Measurements from ENCODE around the gene PABPC1L. TPM values are rescaled to one million over a fixed set of nuclear protein-coding genes. Genes with fewer than 3 reads are reported as not detected.

The PABPC1L gene
- total and polyA plus RNA-seq, 2 donors (not counting 1 experiment from before 2014, with no cell fraction given) = 105 to 295 TPM

GRCh38 chr20:44912189-44912588 lies 2.3 kb downstream of the PABPC1L start:
- no peak overlapping the region for H3K27ac Mint-ChIP-seq
- H3K36me3 ChIP-seq (replicated peaks in 1 of 2; ENCODE audit: control extremely low read depth in 1 of 2, control insufficient read depth in 1 of 2, extremely low read depth in 1 of 2, insufficient read depth in 2 of 2, low read length in 1 of 2) = peaks cover 0 to 27% of the 10 kb centered on the region in 2 experiments
- no peaks in the 10 kb centered on the region for H3K9me3 ChIP-seq (ENCODE audit: control extremely low read depth in 1 of 3, control insufficient read depth in 2 of 3, insufficient read depth in 1 of 3, low read length in 2 of 3)
- H3K4me1 ChIP-seq (ENCODE audit: control insufficient read depth in 2 of 2, insufficient read depth in 2 of 2, low read length in 2 of 2) = peaks cover 13 to 18% of the 10 kb centered on the region in 2 donors
- H4K20me1 ChIP-seq (ENCODE audit: control insufficient read depth, insufficient read depth, low read length, poor library complexity, severe bottlenecking) = peaks cover under 1% of the 10 kb centered on the region
- no peaks in the 10 kb centered on the region for H3K27me3 ChIP-seq (replicated peaks in 1 of 4; ENCODE audit: control extremely low read depth in 1 of 4, control insufficient read depth in 3 of 4, insufficient read depth in 4 of 4, low read length in 3 of 4)
- peaks cover 24% of the 10 kb centered on the region for H3K4me1 Mint-ChIP-seq
- H3K27me3 Mint-ChIP-seq = no peaks in the 10 kb centered on the region
- TF ChIP-seq EZH2 (IDR thresholded peaks at IDR 0.05; ENCODE audit: borderline replicate concordance, insufficient read depth, low read depth, low read length, poor library complexity, severe bottlenecking) (no peak), CTCF (IDR thresholded peaks at IDR 0.05) (no peak)
- peaks cover 14% of the 10 kb centered on the region for H3K79me2 ChIP-seq (ENCODE audit: control insufficient read depth, insufficient read depth, low read length)
- H3K9me3 Mint-ChIP-seq (ENCODE audit: insufficient read depth) = no peaks in the 10 kb centered on the region
- no peak overlapping the region for H3K27ac ChIP-seq (ENCODE audit: low read length in 2 of 2)
- no peak overlapping the region for H3K4me2 ChIP-seq (replicated peaks; ENCODE audit: low read depth, low read length, poor library complexity, severe bottlenecking)
- CTCF ChIA-PET = interaction anchor here (1.1 kb wide), 1 partner anchor 27 kb away, joined by 3 read pairs; the partner anchor contains the start of gene YWHAB
- H3K9ac ChIP-seq (ENCODE audit: low read length) = no peak overlapping the region
- ATAC-seq (ENCODE audit: low read depth) (no peak), DNase-seq (no peak)
- no peak overlapping the region for H3K4me3 Mint-ChIP-seq
- H3K4me3 ChIP-seq (ENCODE audit: control extremely low read depth in 1 of 5, extremely low read depth in 1 of 5, insufficient read depth in 1 of 5, low read depth in 2 of 5, low read length in 4 of 5) = no peak overlapping the region
- intact Hi-C loops (cut with micrococcal nuclease) = no loop called here
- H2AFZ ChIP-seq (ENCODE audit: insufficient read depth, low read depth, low read length, poor library complexity, severe bottlenecking) = no peak overlapping the region
- WGBS (ENCODE audit: insufficient coverage) = 100% methylated on average over 1 of the region's 2 CpGs
- POLR2A ChIA-PET = no interaction called here

- Mint-ChIP-seq H3K4me1 (peaks cover 13% of the 10 kb centered on the region), H3K27me3 (no peaks in the 10 kb centered on the region), H3K27ac (no peak overlapping the region), H3K4me3 (no peak overlapping the region), H3K9me3 (ENCODE audit: insufficient read depth) (no peaks in the 10 kb centered on the region)
- H3K4me2 ChIP-seq (replicated peaks; ENCODE audit: low read depth, low read length, poor library complexity, severe bottlenecking) = no peak overlapping the region
- H3K27ac ChIP-seq (ENCODE audit: low read length in 2 of 2) = no peak overlapping the region
- peaks cover 0 to 25% of the 10 kb centered on the region in 2 experiments for H3K36me3 ChIP-seq (replicated peaks in 1 of 2; ENCODE audit: control extremely low read depth in 1 of 2, control insufficient read depth in 1 of 2, extremely low read depth in 1 of 2, insufficient read depth in 2 of 2, low read length in 1 of 2)
- H4K20me1 ChIP-seq (ENCODE audit: control insufficient read depth, insufficient read depth, low read length, poor library complexity, severe bottlenecking) = no peaks in the 10 kb centered on the region
- H3K4me1 ChIP-seq (ENCODE audit: control insufficient read depth in 2 of 2, insufficient read depth in 2 of 2, low read length in 2 of 2) = peaks cover 6 to 10% of the 10 kb centered on the region in 2 donors
- H3K9ac ChIP-seq (ENCODE audit: low read length) = no peak overlapping the region
- no peaks in the 10 kb centered on the region for H3K27me3 ChIP-seq (replicated peaks in 1 of 4; ENCODE audit: control extremely low read depth in 1 of 4, control insufficient read depth in 3 of 4, insufficient read depth in 4 of 4, low read length in 3 of 4)
- peaks cover 7% of the 10 kb centered on the region for H3K79me2 ChIP-seq (ENCODE audit: control insufficient read depth, insufficient read depth, low read length)
- POLR2A ChIA-PET = interaction anchor here (0.7 kb wide), 1 partner anchor 64 kb away, joined by 7 read pairs; no protein-coding TSS in a partner anchor
- TF ChIP-seq CTCF (IDR thresholded peaks at IDR 0.05) = no peak
- TF ChIP-seq EZH2 (IDR thresholded peaks at IDR 0.05; ENCODE audit: borderline replicate concordance, insufficient read depth, low read depth, low read length, poor library complexity, severe bottlenecking) = no peak
- no peak overlapping the region for H3K4me3 ChIP-seq (ENCODE audit: control extremely low read depth in 1 of 5, extremely low read depth in 1 of 5, insufficient read depth in 1 of 5, low read depth in 2 of 5, low read length in 4 of 5)
- ATAC-seq (ENCODE audit: low read depth) (no peak), DNase-seq (no peak)
- no peak overlapping the region for H2AFZ ChIP-seq (ENCODE audit: insufficient read depth, low read depth, low read length, poor library complexity, severe bottlenecking)
- intact Hi-C loops (cut with micrococcal nuclease) = no loop called here
- CTCF ChIA-PET = interaction anchor here (0.6 kb wide), 1 partner anchor 67 kb away, joined by 4 read pairs; no protein-coding TSS in a partner anchor
- 46% methylated on average over 1 of the region's 1 CpG for WGBS (ENCODE audit: insufficient coverage)
- no peaks in the 10 kb centered on the region for H3K9me3 ChIP-seq (ENCODE audit: control extremely low read depth in 1 of 3, control insufficient read depth in 2 of 3, insufficient read depth in 1 of 3, low read length in 2 of 3)
Measured at GRCh38 chr20:44914924-44915323, 5.1 kb downstream of the PABPC1L start.
